ENCODE data around the gene NCOA6. TPM values are rescaled to one million over a fixed set of nuclear protein-coding genes. Genes with fewer than 3 reads are reported as not detected.

Gene NCOA6
- total and polyA plus RNA-seq, 2 of the 4 experiments (the other 2 are of a cell fraction): 3.6 to 13.1 TPM

- Histone ChIP-seq H3K4me2 (ENCODE audit: low read depth, low read length) (no peak overlapping the region), H2BK5ac (ENCODE audit: low read depth, low read length, poor library complexity, severe bottlenecking) (no peak overlapping the region), H4K5ac (ENCODE audit: low read depth, low read length) (no peak overlapping the region), H2BK120ac (ENCODE audit: low read depth, low read length) (no peak overlapping the region), H3K4me1 (ENCODE audit: control insufficient read depth, insufficient read depth, low read length) (no peaks in the 10 kb centered on the region), H2BK20ac (ENCODE audit: low read depth, low read length) (no peak overlapping the region), H3K9me3 (ENCODE audit: control insufficient read depth, insufficient read depth, low read length) (no peaks in the 10 kb centered on the region), H2AFZ (replicated peaks; ENCODE audit: low read length, poor library complexity) (no peak overlapping the region), H3K27ac (ENCODE audit: insufficient read depth, low read length) (no peak overlapping the region), H3K14ac (replicated peaks; ENCODE audit: low read depth, low read length) (no peak overlapping the region), H3K4me3 (ENCODE audit: insufficient read depth, low read depth, low read length) (no peak overlapping the region), H3K18ac (ENCODE audit: low read depth, low read length) (no peak overlapping the region), H2AK5ac (ENCODE audit: low read depth, low read length) (no peak overlapping the region), H2AK9ac (replicated peaks; ENCODE audit: low read depth, low read length, poor library complexity) (no peak overlapping the region), H4K8ac (ENCODE audit: low read depth in 2 of 2, low read length in 2 of 2) (no peak overlapping the region), H3K36me3 (ENCODE audit: control insufficient read depth, insufficient read depth, low read length) (peaks cover 32% of the 10 kb centered on the region), H2BK15ac (ENCODE audit: low read depth, low read length) (no peak overlapping the region), H3K9me1 (ENCODE audit: insufficient read depth, low read length) (peaks cover 9% of the 10 kb centered on the region), H4K20me1 (ENCODE audit: insufficient read depth, low read length) (no peaks in the 10 kb centered on the region), H3K23ac (ENCODE audit: low read depth, low read length) (no peak overlapping the region), H3K56ac (ENCODE audit: extremely low read depth, insufficient read depth, low read length) (no peak overlapping the region), H3K4ac (ENCODE audit: low read depth, low read length) (no peak overlapping the region), H3K79me1 (ENCODE audit: low read depth in 1 of 2, low read length in 2 of 2) (peaks cover 0 to 11% of the 10 kb centered on the region in 2 experiments; a peak in 3 of 4 replicates), H4K91ac (ENCODE audit: insufficient read depth, low read depth, low read length) (no peak overlapping the region), H3K9ac (ENCODE audit: low read depth, low read length) (no peak overlapping the region), H3K27me3 (ENCODE audit: control insufficient read depth, insufficient read depth, low read length) (no peaks in the 10 kb centered on the region)
- intact Hi-C loops (cut with micrococcal nuclease) (no loop called here), dilution Hi-C loops (cut with HindIII; ENCODE audit: low sequenced_read_pairs, unreplicated experiment) (no loop called here), in situ Hi-C loops (cut with MboI; ENCODE audit: low sequenced_read_pairs) (no loop called here)
- WGBS, 2 experiments (ENCODE audit: extremely low coverage in 2 of 2, insufficient read length in 1 of 2): 100% methylated on average over 1 of the region's 6 CpGs; no CpG with 5 or more reads in 1 of the 2 experiments
- no peak for TF ChIP-seq ELK1 (IDR thresholded peaks at IDR 0.05; ENCODE audit: borderline replicate concordance, low read depth, low read length)
- no peak for TF ChIP-seq NFE2L2 (IDR thresholded peaks at IDR 0.05; ENCODE audit: low read depth, low read length)
- no peak for TF ChIP-seq USF2 (IDR thresholded peaks at IDR 0.05; ENCODE audit: low read depth, low read length)
- no peak for TF ChIP-seq CTCF (conservative IDR thresholded peaks at IDR 0.05; ENCODE audit: low read depth, low read length)
- TF ChIP-seq POLR2A (IDR thresholded peaks at IDR 0.05; ENCODE audit: low read depth, low read length): no peak
- no peak for TF ChIP-seq MXI1 (IDR thresholded peaks at IDR 0.05; ENCODE audit: borderline replicate concordance, low read depth, low read length)
- no peak for TF ChIP-seq RCOR1 (IDR thresholded peaks at IDR 0.05; ENCODE audit: insufficient replicate concordance, low read length)
- TF ChIP-seq CHD1 (IDR thresholded peaks at IDR 0.05; ENCODE audit: low read depth, low read length): no peak
- no peak for TF ChIP-seq MAFK (IDR thresholded peaks at IDR 0.05; ENCODE audit: low read depth, low read length)
- TF ChIP-seq RAD21 (IDR thresholded peaks at IDR 0.05; ENCODE audit: low read length): no peak
- TF ChIP-seq SMC3 (IDR thresholded peaks at IDR 0.05; ENCODE audit: low read depth, low read length): no peak
- TF ChIP-seq CEBPB (IDR thresholded peaks at IDR 0.05; ENCODE audit: low read depth, low read length): no peak
- no peak for TF ChIP-seq MAZ (IDR thresholded peaks at IDR 0.05; ENCODE audit: borderline replicate concordance, low read depth, low read length)
- no peak for TF ChIP-seq RFX5 (IDR thresholded peaks at IDR 0.05; ENCODE audit: low read depth, low read length)
- ATAC-seq (ENCODE audit: low read depth) (no peak), DNase-seq (no peak)
- no TSS peak for BruUV-seq (replicated peaks)
- ChIA-PET CTCF (no interaction called here), POLR2A (ENCODE audit: unreplicated experiment) (no interaction called here)
Observed at GRCh38 chr20:34736106-34736735, 89.2 kb downstream of the NCOA6 start.
